Measurements from ENCODE around the gene MAOA.

MAOA gene

DNA sequence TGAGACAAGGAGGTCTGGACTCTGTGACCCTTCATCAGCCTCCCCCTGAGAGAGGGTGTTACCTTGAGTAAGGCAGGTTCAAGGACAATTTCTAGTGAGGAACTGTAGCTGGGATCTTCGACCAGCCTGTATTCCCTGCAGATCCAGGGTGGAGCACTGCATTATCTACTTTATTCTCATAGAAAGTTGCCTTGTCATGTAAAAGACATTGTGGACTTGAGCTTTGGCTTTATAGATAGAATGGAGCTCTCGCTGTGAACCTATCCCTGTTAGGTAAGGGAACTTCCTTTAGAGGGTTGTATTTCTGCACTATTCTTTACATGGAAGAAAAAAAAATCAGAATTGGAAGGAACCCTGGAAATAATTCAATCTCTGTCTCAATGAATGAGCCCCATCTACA lies 91.4 kb downstream of the MAOA start:
- Mint-ChIP-seq H3K36me3 (no peaks in the 10 kb centered on the region), H3K9me3 (no peaks in the 10 kb centered on the region), H3K4me3 (no peak overlapping the region), H3K27ac (no peak overlapping the region), H3K4me1 (peaks cover 6% of the 10 kb centered on the region), H3K27me3 (no peaks in the 10 kb centered on the region)
- no peak for ATAC-seq

- no peaks in the 10 kb centered on the region for H3K9me3 Mint-ChIP-seq
- H3K4me1 Mint-ChIP-seq: peaks cover 6% of the 10 kb centered on the region
- no peak overlapping the region for H3K4me3 Mint-ChIP-seq
- H3K36me3 Mint-ChIP-seq: no peaks in the 10 kb centered on the region
- H3K27me3 Mint-ChIP-seq: no peaks in the 10 kb centered on the region
- peak; percentile 69 for ATAC-seq
- no peak overlapping the region for H3K27ac Mint-ChIP-seq
Measured at GRCh38 chrX:43750248-43750676, 94.2 kb downstream of the MAOA start.

- no peak for ATAC-seq
- Mint-ChIP-seq H3K4me3 (no peak overlapping the region), H3K27me3 (no peaks in the 10 kb centered on the region), H3K27ac (no peak overlapping the region), H3K4me1 (peaks cover 6% of the 10 kb centered on the region), H3K36me3 (no peaks in the 10 kb centered on the region), H3K9me3 (no peaks in the 10 kb centered on the region)
Measured at GRCh38 chrX:43753637-43754036, 97.5 kb downstream of the MAOA start.

- H3K36me3 Mint-ChIP-seq: no peaks in the 10 kb centered on the region
- ATAC-seq: no peak
- no peaks in the 10 kb centered on the region for H3K4me1 Mint-ChIP-seq
- H3K27me3 Mint-ChIP-seq: no peaks in the 10 kb centered on the region
- H3K9me3 Mint-ChIP-seq: no peaks in the 10 kb centered on the region
- H3K4me3 Mint-ChIP-seq: no peak overlapping the region
- H3K27ac Mint-ChIP-seq: no peak overlapping the region
Measured at GRCh38 chrX:43756076-43756475, 100.0 kb downstream of the MAOA start.

- Mint-ChIP-seq H3K9me3 (no peaks in the 10 kb centered on the region), H3K27ac (no peak overlapping the region), H3K27me3 (no peaks in the 10 kb centered on the region), H3K36me3 (no peaks in the 10 kb centered on the region), H3K4me3 (no peak overlapping the region), H3K4me1 (no peaks in the 10 kb centered on the region)
- ATAC-seq: no peak
Measured at GRCh38 chrX:43758044-43758443, 101.9 kb downstream of the MAOA start.

- H3K4me3 Mint-ChIP-seq: no peak overlapping the region
Measured at GRCh38 chrX:43785930-43786591, 130.0 kb downstream of the MAOA start.

More at GRCh38 chrX:43785930-43786591, 130.0 kb downstream of the MAOA start:
- Mint-ChIP-seq H3K27ac (no peak overlapping the region), H3K9me3 (no peaks in the 10 kb centered on the region), H3K27me3 (peaks cover 10% of the 10 kb centered on the region), H3K36me3 (no peaks in the 10 kb centered on the region), H3K4me1 (no peaks in the 10 kb centered on the region)
- no peak for ATAC-seq

Measured in stimulated activated memory B cell treated with anti-CD40 and anti-IgM and Interleukin-4, amounts not matched to agents 10 μg/mL and 1 μg/mL and 100 μg/mL, for 72 hours (primary cell).